Measurements from ENCODE around the gene OST4.
"Not testable (repeated sequence)": the region's sequence is repeated elsewhere in the genome, so short reads cannot be mapped to it uniquely, and the experiment has no call there.

Gene OST4

GRCh38 chr2:27078267-27079194 lies 7.1 kb upstream of the OST4 start, which contains the start of gene EMILIN1:
Gene EMILIN1, plus strand, starts transcription at chr2:27078615. Its CDS starts 451 bp downstream, at chr2:27079066.
- DNase-seq: no peak

- no peak for DNase-seq
Observed at GRCh38 chr2:27077231-27077630, 5.8 kb upstream of the OST4 start.

DNA sequence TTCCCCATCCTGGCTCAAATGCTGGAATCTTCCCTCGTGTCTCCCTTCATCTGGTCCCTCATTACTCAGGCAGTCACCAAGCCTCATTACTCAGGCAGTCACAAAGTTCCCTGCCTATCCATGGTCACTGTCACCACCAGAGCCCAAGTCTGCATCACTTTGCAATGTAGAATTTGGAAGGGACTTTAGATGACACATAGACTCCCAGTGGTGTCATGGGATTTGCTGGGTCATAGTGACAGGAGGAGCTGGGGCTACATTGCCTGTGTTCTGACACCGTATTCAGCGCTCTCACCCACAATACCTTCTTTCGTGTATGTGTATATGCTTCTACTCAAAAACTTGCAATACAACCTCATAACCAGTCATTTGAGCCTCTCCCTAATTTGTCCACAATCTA lies 4.9 kb upstream of the OST4 start:
- DNase-seq: no peak

DNA sequence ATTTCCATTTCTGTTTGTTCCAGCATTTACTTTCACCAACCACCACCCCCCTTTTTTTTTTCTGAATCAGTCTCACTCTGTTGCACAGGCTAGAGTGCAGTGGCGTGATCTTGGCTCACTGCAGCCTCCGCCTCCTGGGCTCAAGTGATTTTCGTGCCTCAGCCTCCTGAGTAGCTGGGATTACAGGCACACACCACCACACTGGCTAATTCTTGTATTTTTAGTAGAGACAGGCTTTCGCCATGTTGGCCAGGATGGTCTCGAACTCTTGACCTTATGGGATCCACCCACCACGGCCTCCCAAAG lies 4.1 kb upstream of the OST4 start:
- not testable (repeated sequence) for DNase-seq

DNA sequence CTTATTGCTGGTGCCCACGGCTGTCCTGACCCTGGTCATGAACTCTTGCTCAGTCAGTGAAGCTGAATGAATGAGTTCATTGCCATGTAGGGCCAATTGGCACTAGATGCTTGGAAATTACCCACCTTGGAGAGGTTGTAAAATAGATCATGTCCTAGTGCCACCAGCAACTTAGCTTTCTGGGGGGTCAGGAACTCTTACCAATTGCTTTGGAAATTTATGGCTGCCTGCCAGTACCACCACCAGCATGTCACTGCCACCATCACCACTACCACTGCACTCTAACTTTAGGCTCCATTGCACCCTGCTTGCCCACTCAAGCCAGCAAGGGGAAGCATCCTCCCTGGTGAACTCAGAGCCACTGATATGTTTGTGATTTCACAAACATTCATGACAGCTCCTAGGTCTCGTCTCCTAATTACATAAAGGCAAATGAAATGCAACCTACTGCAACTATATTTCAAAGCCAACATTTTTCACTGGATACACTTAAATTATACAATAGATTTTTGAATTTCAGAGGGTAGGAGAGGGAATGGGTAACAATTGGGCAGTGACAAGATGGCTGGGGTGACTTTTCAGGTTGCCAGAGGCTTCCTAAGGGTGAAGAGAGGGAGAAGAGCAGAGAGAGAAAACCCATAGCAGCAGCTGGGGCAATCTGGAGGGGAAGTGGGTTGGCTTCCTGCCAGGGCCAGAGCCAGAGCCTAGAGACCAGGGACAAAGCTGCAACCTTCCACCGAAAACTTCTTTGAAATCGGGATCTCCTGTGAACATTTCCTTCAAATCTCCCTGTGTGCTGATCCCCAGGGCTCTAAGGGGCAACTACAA lies 3.5 kb upstream of the OST4 start:
- no peak for DNase-seq

DNA sequence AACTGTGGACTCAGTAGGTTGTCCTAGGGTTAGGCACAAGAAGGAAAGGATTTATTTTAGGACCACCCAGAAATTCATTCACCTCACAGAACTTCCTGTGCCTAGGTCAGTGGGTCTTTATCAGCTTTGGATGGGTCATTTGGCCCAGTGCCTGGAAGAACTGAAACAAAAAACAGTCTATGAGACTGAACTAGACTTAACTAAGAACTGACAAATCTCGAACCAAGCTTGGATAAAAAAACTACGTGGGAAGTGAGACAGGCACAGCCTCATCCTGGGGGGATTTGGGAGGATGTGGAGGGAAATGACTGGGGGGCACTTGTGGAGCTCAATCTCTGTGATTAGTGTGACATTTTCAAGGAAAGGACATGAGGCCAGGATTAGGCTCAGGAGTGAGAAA lies 2.3 kb upstream of the OST4 start:
- DNase-seq: no peak

DNA sequence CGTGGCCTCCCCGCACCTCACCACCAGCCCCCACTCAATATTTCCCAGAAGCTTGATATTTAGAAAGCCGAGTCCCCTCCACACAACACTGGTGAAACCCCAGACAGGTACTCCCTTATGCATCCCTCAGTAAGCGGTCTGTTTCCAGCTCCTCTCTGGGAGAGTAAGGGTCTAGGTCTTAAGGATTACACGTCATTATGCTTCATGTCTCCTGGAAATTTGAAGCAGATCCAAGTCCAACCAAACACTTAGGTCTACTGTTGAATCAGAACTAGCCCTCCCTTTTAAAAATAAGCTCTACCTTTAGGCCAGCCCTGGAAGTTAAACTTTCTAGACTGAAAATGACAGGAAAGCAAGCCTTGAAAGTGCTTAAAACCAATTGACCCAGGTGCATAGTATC lies 1.5 kb upstream of the OST4 start:
- no peak for DNase-seq

- no peak for DNase-seq
Observed at GRCh38 chr2:27071990-27072830, 756 bp upstream of the OST4 start.

DNA sequence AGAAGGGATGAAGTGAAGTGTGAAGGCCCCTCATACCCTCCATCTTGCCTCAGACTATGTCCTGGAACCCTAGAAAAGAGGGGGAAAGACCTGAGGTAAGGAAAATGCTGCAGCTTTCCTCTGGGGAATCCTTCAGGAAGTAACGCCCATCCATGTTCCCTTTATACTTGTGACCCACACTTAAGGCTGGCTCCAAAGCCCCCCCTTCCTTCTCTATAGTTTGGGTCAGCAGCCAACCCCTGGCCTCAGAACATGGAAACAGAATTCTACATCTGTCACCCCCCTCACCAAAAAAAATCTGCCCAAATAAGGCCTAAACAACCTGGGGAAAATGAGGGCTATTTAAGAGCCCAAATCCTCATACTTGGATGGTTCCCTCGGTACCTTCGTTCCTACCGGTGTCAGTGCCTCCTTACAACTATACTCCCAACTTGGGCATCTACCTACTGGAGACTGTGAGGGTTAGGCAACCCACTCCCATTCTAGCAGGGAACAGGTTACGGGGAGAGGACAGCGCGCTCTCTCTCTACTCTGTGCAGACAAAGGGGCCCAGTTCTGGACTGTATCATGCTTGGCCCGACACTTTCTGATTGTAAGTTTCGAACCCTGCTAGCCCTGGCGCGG lies 689 bp downstream of the OST4 start:
- DNase-seq: no peak

GRCh38 chr2:27069961-27070618 lies 1.4 kb downstream of the OST4 start:
- no peak for DNase-seq

GRCh38 chr2:27069436-27069835 lies 2.0 kb downstream of the OST4 start:
- DNase-seq: no peak

DNA sequence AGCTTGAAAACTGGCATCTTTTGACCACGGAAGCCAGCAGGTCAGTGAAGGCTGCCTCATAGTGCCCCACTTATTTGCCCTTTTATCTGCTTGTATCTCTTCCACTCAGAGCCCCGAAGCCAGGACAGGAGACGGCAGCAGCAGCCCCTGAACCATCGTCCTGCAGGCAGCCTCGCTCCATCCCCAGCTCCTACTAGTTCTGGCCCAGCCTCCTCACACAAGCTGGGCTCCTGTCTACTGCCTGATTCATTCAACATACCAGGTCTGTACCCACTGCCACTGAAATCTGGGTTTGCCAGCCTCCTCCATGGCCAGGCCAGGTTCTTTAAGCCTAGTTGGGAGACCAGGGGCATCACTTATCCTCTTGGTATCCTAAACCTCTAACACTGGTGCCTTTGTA lies 4.1 kb downstream of the OST4 start:
- DNase-seq: no peak

GRCh38 chr2:27065128-27065527 lies 6.3 kb downstream of the OST4 start:
- DNase-seq: no peak

- DNase-seq: no peak
Observed at GRCh38 chr2:27060323-27060722, 11.1 kb downstream of the OST4 start.

DNA sequence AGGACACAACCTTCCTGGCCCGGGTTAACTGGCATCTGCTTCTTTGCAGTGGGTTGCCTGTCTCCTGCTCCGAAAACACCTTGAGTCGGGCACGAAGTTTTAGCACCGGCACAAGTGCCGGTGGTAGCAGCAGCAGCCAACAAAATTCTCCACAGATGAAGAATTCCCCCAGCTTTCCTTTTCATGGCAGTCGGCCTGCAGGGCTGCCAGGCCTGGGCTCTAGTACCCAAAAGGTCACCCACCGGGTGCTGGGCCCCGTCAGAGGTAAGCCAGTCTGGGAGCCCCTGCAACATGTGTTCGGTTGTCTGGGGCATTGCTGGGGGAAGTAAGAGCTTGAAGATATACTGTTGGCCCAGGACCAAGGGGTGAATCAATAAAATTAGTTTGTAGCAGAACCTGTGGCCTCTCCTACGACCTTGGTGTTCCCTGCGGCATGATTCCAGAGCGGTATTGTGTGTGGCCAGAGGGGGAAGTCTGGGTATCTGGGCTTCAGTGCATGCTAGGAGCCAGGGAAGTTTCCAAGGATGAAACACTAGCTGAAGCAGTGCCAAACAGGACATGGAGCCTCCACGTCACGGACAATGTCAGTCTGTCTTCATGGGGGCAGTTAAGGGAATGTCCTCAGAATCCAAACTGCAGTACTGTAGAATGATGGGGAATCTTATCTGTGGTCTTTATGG lies 12.2 kb downstream of the OST4 start:
- no peak for DNase-seq

GRCh38 chr2:27058210-27058609 lies 13.2 kb downstream of the OST4 start:
- DNase-seq: no peak

- no peak for DNase-seq
Observed at GRCh38 chr2:27057184-27057583, 14.3 kb downstream of the OST4 start.

- no peak for DNase-seq
Observed at GRCh38 chr2:27054721-27055120, 16.7 kb downstream of the OST4 start.

DNA sequence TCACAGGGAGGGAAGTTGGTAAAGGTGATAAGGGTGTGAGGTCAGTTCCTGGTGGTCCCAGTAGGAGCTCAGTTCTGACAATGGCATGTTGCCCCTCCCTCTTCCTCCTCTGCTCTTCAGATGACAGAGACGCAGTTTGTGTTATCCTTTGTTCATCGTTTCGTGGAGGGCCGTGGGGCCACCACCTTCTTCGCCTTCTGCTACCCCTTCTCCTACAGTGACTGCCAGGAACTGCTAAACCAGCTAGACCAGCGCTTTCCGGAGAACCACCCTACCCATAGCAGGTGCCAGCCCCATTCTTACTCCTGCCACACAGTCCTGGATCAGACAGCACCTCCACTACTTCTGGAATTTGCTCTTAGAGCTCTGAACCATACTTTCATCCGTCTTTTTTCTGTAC lies 17.7 kb downstream of the OST4 start:
- no peak for DNase-seq

- no peak for DNase-seq
Observed at GRCh38 chr2:27053321-27053720, 18.1 kb downstream of the OST4 start.

DNA sequence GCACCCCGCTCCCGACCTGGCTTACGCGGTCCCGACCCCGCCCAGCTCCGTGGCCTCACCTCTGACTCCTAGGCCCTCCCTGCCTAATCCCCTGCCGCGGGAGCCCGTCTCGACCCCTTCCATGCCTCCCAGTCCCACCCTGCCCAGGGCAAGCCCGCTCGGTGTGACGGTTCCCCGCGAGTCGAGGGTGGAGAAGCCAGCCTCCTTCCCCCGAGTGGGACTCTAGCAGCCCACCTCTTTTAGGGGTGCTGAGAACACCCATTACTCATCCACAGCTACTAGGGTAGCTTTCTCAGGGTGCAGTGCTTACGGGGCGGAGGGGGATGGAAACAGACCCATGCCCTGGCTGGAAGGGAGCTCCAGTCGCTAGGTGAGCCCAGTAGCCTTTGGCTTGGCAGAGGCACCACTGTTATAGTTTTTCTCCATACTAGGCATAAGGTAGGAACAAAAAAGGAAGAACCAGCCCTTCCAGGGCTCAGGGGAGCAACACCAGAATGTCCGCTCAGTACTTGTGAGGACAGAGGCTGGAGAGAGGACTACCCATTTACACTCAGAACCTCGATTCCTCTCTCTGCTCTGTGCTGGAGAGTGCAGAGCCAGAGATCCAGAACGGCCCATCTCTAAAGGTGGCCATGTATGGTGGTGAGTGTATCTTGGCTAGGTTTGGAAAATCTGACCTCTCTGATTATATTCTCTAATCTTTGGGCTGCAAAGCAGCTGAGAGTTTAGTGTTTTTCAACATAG lies 19.4 kb downstream of the OST4 start:
- no peak for DNase-seq
